Measurements from ENCODE around the gene TSNAXIP1.

GRCh38 chr16:67860589-67861398, 54.1 kb downstream of the TSNAXIP1 start:
- TF ChIP-seq NFIC (IDR thresholded peaks at IDR 0.05): no peak
- no peak for TF ChIP-seq ZBTB7A (IDR thresholded peaks at IDR 0.05; ENCODE audit: low read depth)
- TF ChIP-seq CEBPB (IDR thresholded peaks at IDR 0.05): no peak
- TF ChIP-seq RAD21 (IDR thresholded peaks at IDR 0.05; ENCODE audit: low read depth): no peak
- no peak for TF ChIP-seq REST (IDR thresholded peaks at IDR 0.05; ENCODE audit: low read depth)
- TF ChIP-seq USF1 (IDR thresholded peaks at IDR 0.05): no peak
- TF ChIP-seq CREB1 (IDR thresholded peaks at IDR 0.05; ENCODE audit: low read depth): no peak
- no peak for TF ChIP-seq TAF1 (IDR thresholded peaks at IDR 0.05; ENCODE audit: low read depth)

Measured in Ishikawa (cell line).